Lung (tissue), 12 donors: ENCODE measurements around the gene IGF2. TPM values are rescaled to one million over a fixed set of nuclear protein-coding genes. Genes with fewer than 3 reads are reported as not detected.

Source experiments
- ATAC-seq: fragments of 200-7000 bp; cut with Tn5 transposase; one replicate; pipeline ENCODE4 v1.9.1; 2020; ENCODE audit warnings: moderate number of reproducible peaks; ENCODE audit not compliant: insufficient read depth, low FRiP score
- DNase-seq, 3 donors: peaks; one replicate each; pipeline ENCODE4 v3.0.0-alpha.2; 2013 to 2017
- H3K27ac ChIP-seq, 2 donors: one replicate each; pipeline ENCODE4 v1.5.1; 2013; ENCODE audit warnings: mild to moderate bottlenecking in 2 of 2, moderate library complexity in 2 of 2, control low read depth in 1 of 2, inconsistent platforms in 1 of 2, low read depth in 1 of 2, low read length in 1 of 2
- H3K27me3 ChIP-seq, 3 donors: one replicate each; pipeline ENCODE4 v1.5.1; 2013; ENCODE audit warnings: low read length in 2 of 3; ENCODE audit not compliant: control insufficient read depth in 3 of 3, insufficient read depth in 3 of 3
- H3K36me3 ChIP-seq, 4 donors: one replicate each; pipeline ENCODE4 v1.5.1; 2013; ENCODE audit warnings: low read length in 4 of 4, mild to moderate bottlenecking in 1 of 4, moderate library complexity in 1 of 4; ENCODE audit not compliant: control insufficient read depth in 4 of 4, insufficient read depth in 4 of 4
- H3K4me1 ChIP-seq, 5 donors: one replicate each; pipeline ENCODE4 v1.5.1; 2013; ENCODE audit warnings: low read length in 5 of 5, mild to moderate bottlenecking in 2 of 5, moderate library complexity in 1 of 5; ENCODE audit not compliant: control insufficient read depth in 5 of 5, insufficient read depth in 5 of 5
- H3K4me3 ChIP-seq: one replicate; pipeline ENCODE4 v1.5.1; 2013; ENCODE audit warnings: mild to moderate bottlenecking, control low read depth, moderate library complexity
- H3K9ac ChIP-seq, 2 donors: one replicate each; pipeline ENCODE4 v1.5.1; 2013; ENCODE audit warnings: low read length in 2 of 2, control low read depth in 1 of 2; ENCODE audit not compliant: insufficient read depth in 1 of 2
- H3K9me3 ChIP-seq, 4 donors: one replicate each; pipeline ENCODE4 v1.5.1; 2013; ENCODE audit warnings: low read length in 3 of 4, mild to moderate bottlenecking in 1 of 4, moderate library complexity in 1 of 4; ENCODE audit not compliant: control insufficient read depth in 4 of 4, insufficient read depth in 3 of 4
- CTCF ChIP-seq: IDR thresholded peaks from 2 replicates; pipeline ENCODE4 v1.5.1; 2012; ENCODE audit warnings: mild to moderate bottlenecking; ENCODE audit errors: control extremely low read depth, extremely low read depth
- WGBS, 2 donors: extraction: QIAGEN DNeasy Blood & Tissue Kit; methylation state at CpG; one replicate each; pipeline ENCODE4 v1.1.7; 2013; 5-methylcytosine and 5-hydroxymethylcytosine counted together
- polyA plus RNA-seq, 2 donors: library from polyadenylated mRNA; stranded (reverse); fragments of 200-250 nt; gene quantifications; one replicate each; pipeline ENCODE4 v1.2.1, GENCODE V29; 2013
- total RNA-seq, 2 donors: library from RNA; depleted of rRNA in 1 of 2; stranded (reverse); fragments of >200 nt in 1 of 2; gene quantifications; one replicate each; pipeline ENCODE4 v1.2.1, GENCODE V29; 2014 to 2021
- donor health status: control.
- donor health status: control.
- donor health status: Bipolar disorder and iron deficiency.
- donor health status: healthy.
- donor health status: DM: yes; HTN: yes; CAD: no.

The IGF2 gene
- total and polyA plus RNA-seq, 4 donors, result 2.9 to 87.7 (median 15.6) TPM

- peaks cover 0 to 2% (median 0%) of the 10 kb centered on the region in 4 donors for H3K9me3 ChIP-seq
- no peak overlapping the region for H3K9ac ChIP-seq
- H3K36me3 ChIP-seq, result no peaks in the 10 kb centered on the region
- H3K27me3 ChIP-seq, result peaks cover 0 to 5% (median 0%) of the 10 kb centered on the region in 3 donors
- no peak overlapping the region for H3K4me3 ChIP-seq
- H3K4me1 ChIP-seq, result peaks cover 0 to 14% (median 3%) of the 10 kb centered on the region in 5 donors
- TF ChIP-seq CTCF, result no peak
- H3K27ac ChIP-seq, result no peak overlapping the region
- 88 to 95% methylated on average over 8 of the region's 8 CpGs for WGBS, 2 donors
- DNase-seq, result no peak
- no peak for ATAC-seq
Observed at GRCh38 chr11:2107941-2108630, 31.1 kb downstream of the IGF2 start.

- H3K27ac ChIP-seq, result no peak overlapping the region
Observed at GRCh38 chr11:2107521-2107920, 31.7 kb downstream of the IGF2 start.

GRCh38 chr11:2106583-2107209 lies 32.5 kb downstream of the IGF2 start:
- Histone ChIP-seq H3K9ac (no peak overlapping the region), H3K36me3 (no peaks in the 10 kb centered on the region), H3K9me3 (peaks cover 0 to 2% (median 0%) of the 10 kb centered on the region in 4 donors), H3K27me3 (peaks cover 0 to 5% (median 0%) of the 10 kb centered on the region in 3 donors), H3K27ac (no peak overlapping the region), H3K4me3 (no peak overlapping the region), H3K4me1 (peaks cover 0 to 14% (median 4%) of the 10 kb centered on the region in 5 donors)
- no peak for ATAC-seq
- no peak for TF ChIP-seq CTCF
- no peak for DNase-seq
- 95 to 97% methylated on average over 1 of the region's 1 CpG for WGBS, 2 donors

More at GRCh38 chr11:2107521-2107920, 31.7 kb downstream of the IGF2 start:
- Histone ChIP-seq H3K9me3 (peaks cover 0 to 2% (median 0%) of the 10 kb centered on the region in 4 donors), H3K9ac (no peak overlapping the region), H3K27me3 (peaks cover 0 to 5% (median 0%) of the 10 kb centered on the region in 3 donors), H3K36me3 (no peaks in the 10 kb centered on the region), H3K4me3 (no peak overlapping the region), H3K4me1 (peaks cover 0 to 14% (median 4%) of the 10 kb centered on the region in 5 donors)
- ATAC-seq (no peak), DNase-seq (no peak)
- TF ChIP-seq CTCF, result no peak
- WGBS, 2 donors, result 89 to 94% methylated on average over 4 of the region's 4 CpGs
